ENCODE results near the gene GRWD1.

GRWD1 gene

DNA sequence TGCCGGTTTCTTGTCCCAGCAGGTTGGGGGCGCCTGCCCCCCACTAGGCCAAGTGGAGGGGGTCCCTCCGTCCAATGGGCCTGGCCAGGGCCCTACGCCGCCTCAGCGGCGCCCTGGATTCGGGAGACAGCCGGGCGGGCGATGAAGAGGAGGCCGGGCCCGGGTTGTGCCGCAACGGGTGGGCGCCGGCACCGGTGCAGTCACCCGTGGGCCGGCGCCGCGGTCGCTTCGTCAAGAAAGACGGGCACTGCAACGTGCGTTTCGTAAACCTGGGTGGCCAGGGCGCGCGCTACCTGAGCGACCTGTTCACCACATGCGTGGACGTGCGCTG, 15.8 kb downstream of the GRWD1 start:
- DNase-seq, result no peak

DNA sequence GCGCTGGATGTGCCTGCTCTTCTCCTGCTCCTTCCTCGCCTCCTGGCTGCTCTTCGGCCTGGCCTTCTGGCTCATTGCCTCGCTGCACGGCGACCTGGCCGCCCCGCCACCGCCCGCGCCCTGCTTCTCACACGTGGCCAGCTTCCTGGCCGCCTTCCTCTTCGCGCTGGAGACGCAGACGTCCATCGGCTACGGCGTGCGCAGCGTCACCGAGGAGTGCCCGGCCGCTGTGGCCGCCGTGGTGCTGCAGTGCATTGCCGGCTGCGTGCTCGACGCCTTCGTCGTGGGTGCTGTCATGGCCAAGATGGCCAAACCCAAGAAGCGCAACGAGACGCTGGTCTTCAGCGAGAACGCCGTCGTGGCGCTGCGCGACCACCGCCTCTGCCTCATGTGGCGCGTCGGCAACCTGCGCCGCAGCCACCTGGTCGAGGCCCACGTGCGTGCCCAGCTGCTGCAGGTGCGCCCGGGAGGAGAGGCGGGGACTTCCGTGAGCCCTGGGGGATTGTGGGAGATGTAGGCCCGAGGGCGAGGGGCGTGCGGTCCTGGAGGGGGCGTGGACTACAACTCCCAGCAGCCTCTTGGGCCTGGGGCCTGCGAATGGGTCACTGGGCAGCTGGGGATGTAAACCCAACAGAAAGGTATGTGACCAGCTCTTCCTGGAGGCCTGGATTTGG, 16.3 kb downstream of the GRWD1 start:
- DNase-seq, result no peak

- no peak for DNase-seq
Observed at GRCh38 chr19:48465215-48465614, 19.4 kb downstream of the GRWD1 start.

DNA sequence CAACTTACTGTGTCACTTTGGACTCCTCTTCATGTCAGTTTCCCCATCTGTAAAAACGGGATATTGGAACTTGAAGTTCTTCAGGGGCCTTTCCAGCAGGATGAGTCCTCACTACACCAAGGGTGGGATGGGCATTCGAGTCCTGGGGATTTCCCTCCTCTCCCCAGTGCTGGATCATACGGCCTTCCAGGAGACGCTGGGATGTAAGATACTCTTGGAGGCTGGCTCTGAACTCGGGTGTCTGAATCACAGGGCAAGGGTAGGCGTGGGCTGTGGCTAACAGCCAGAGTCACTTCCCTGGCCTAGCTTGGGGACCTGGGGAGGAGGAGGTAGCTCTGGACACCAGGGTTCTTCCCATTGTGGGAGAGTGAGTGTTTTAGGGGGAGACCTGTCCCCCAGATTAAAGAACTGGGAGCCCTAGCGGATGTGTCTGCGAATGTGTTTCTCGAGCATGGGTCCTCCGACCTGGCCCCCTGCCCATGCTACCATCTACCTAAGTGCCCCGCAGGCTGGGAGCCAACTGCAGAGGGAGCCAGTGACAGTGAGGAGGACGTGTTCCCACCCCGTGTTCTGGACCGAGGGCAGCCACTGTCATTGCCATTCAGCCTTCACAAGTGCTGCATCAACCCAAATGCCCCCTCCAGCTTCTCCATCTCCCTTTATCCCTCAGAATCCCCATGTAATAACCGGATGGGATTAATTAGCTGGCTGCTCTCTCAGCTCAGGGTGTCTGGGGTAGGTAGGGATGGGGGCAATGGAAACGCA, 21.0 kb downstream of the GRWD1 start:
- no peak for DNase-seq

DNA sequence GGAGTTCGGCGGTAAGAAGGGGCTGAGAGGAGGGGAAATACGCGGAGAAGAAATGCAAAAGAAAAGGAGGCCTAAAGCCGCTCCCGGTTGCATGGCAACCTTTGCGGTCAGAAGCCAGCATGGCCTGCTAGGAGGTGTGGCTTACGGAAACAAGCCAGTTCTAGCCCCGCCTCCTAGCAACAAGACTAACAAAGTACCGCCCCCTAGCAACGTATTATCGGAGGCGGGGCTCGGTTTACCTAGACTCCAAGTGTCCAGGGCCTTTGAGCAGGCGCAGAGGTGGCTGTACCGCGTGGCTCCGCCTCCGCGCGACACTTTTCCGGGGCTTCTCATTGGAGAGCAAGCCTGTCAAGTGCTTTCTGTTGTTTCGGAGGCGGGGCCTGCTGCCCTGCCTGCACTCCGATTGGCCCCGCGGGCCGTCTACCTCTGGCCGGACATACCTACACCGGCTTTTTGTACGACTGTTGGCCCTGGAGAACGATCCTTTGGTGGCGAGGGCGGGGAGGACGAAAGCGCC, 23.0 kb downstream of the GRWD1 start:
- peak; percentile 100 for DNase-seq

- peak; percentile 77 for DNase-seq
Observed at GRCh38 chr19:48469289-48469881, 23.6 kb downstream of the GRWD1 start, which contains the start of gene CYTH2. Gene CYTH2 (plus strand): TSS chr19:48469369. CDS start chr19:48469508, 139 bp downstream.

- DNase-seq, result no peak
Observed at GRCh38 chr19:48469934-48470680, 24.3 kb downstream of the GRWD1 start.

GRCh38 chr19:48470856-48471255, 25.1 kb downstream of the GRWD1 start:
- no peak for DNase-seq

GRCh38 chr19:48471836-48472235, 26.1 kb downstream of the GRWD1 start:
- DNase-seq, result no peak

- no peak for DNase-seq
Observed at GRCh38 chr19:48473161-48473966, 27.6 kb downstream of the GRWD1 start.

DNA sequence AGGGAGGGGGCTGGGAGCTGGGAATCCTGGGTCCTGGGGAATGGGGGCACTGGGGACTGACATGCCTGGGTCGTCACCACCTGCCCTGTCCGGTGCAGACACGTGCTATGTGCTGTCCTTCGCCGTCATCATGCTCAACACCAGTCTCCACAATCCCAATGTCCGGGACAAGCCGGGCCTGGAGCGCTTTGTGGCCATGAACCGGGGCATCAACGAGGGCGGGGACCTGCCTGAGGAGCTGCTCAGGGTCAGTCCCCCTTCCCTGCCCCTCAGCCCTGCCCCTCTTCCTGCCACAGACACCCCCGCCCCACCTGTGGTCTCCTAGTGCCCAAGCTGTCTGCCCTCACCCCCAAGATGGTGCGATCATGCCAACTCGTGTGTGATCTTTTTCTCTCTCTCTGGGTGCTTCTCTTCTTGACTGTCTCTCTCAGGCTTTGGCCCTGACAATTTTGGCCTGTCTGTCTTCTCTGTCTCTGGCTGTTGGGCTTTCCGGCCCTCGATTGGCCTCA, 28.4 kb downstream of the GRWD1 start:
- DNase-seq, result no peak

DNA sequence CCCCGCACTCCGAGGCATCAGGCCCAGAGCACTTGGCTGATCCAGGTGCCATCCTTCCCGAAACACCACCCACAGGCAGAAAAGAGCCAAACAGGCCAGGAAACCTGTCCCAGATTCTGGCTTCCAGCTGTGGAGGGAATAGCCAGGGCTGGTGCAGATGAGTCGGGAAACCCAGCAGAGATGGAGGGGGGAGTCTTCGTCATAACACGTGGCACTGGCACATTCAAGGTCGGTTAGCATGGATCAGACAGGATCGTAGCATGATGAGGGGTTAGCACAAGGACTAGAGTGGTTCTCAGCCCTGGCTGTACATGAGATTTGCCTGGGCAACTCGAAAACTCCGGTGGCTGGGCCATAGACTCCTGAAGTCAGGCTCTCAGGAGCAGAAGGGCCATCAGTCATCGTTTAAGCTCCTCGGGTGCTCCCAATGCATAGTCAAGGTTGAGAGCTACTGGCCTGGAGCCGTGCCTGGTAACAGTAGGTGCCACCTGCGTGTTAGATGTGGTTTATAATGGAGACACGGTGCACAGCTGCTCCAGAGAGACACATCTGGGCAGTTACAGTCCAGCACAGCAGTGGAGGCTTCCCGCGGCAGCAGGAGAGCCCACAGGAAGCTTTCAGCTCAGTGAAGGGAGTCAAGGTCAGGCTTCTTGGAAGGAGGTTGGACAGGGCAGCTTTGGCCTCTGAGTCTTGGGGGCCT, 29.7 kb downstream of the GRWD1 start:
- DNase-seq, result no peak

GRCh38 chr19:48476176-48476575, 30.4 kb downstream of the GRWD1 start:
- no peak for DNase-seq

DNA sequence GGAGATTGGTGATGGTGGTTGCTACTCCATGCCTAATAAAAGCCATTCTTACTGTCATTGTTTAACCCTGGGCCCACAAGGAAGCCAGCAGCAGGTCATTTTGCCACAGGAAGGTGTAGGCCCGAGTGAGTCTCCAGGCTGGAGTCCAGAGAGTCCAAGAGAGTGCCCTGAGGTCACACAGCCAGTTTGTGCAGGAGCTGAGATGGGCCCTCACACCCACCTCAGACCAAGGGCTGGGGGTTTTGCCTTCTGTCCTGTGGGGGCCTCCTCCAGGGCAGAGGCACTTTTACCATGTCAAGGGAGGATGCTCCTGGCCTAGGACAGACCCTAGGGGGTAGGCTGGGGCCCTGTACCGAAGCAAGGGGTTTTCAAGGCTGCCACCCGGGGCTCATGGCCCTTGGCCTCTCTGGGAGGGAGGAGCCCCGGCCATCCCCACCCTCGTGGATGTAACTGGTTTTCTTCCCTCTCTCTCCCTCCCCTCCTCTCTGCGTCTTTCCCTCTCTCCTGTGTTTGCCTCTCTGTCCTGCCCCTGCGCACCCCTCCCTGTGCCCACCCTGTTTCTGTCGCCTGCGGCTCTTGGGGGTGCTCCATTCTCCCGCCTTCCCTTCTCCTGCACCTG, 31.4 kb downstream of the GRWD1 start:
- DNase-seq, result no peak

DNA sequence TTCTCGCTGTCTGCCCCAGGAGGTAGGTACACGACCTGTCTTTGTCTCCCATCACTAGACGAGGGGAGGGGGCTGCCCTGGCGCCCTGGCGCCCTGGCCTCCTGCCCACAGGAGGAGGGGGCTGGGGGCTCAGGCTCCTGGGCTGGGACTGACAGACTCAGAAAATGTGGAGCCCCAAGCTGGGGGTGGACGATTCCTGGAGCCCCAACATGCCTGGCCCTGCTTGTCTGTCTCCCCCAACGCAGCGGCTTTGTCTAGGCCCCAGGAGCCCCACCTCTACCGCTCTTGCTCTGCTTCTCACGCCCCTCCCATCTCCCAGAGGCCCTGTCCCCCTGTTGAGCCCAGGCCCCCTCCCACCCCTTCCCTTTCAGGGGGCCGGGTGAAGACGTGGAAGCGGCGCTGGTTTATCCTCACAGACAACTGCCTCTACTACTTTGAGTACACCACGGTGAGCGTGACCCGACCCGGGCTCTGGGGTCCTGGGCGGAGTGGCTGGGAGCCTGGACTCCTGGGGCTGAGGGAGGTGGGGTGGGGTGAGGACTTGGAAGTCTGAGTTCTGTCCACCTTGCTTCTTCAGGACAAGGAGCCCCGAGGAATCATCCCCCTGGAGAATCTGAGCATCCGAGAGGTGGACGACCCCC, 32.0 kb downstream of the GRWD1 start:
- DNase-seq, result no peak

DNA sequence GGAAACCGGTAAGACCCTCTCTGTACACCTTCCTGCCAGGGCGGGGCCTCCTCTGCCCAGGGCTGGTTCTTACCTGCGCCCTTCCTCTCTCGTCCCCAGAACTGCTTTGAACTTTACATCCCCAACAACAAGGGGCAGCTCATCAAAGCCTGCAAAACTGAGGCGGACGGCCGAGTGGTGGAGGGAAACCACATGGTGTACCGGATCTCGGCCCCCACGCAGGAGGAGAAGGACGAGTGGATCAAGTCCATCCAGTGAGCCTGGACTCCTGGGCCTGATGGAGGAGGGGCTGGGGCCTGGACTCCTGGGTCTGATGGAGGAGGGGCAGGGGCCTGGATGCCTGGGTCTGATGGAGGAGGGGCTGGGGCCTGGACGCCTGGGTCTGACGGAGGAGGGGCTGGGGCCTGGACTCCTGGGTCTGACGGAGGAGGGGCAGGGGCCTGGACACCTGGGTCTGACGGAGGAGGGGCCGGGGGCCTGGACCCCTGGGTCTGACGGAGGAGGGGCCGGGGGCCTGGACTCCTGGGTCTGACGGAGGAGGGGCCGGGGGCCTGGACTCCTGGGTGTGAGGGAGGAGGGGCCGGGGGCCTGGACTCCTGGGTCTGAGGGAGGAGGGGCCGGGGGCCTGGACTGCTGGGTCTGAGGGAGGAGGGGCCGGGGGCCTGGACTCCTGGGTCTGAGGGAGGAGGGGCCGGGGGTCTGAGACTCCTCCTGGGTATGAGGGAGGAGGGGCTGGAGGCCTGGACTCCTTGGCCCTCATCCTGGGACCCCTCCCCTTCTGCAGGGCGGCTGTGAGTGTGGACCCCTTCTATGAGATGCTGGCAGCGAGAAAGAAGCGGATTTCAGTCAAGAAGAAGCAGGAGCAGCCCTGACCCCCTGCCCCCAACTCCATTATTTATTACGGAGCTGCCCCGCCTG, 32.8 kb downstream of the GRWD1 start:
- DNase-seq, result no peak

GRCh38 chr19:48479686-48480085, 33.9 kb downstream of the GRWD1 start:
- DNase-seq, result no peak

DNA sequence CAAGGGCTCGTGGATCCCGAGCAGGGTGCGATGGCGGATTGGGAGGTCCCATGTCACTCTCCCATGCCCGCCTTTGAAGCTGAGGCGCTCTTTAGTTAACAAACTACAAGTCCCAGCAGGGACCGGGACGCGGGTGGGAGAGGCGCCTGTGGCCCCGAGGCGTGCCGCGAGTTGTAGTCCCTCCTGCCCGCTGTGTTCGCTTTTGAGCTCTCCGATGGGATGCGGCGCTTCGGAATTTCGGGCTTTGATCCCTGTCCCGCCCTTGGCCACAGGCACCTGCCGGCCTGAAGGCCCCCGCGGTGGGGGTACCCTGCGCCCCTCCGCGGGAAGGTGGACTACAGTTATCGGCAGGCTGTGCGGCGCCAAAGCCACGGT, 34.4 kb downstream of the GRWD1 start:
- peak; percentile 46 for DNase-seq
